ENCODE data around the gene S100P.

DNA sequence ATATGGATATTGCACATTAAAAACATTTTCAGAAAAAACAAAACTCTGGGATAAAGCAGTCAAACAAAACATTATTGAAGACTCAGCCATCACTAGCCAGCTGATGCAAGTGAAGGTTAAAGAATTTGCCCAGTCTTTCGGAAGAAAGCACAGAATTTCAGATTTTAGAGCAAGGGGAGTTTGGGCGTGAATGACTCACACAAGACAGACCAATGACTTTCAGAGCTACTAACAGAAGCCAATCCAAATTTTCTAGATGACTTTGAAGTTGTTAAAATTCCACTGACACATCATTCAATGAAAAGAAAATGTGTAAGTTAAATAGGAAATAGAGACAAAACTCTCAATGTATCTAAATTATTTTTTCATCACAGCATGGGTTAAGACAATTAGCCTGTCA lies 12.0 kb downstream of the S100P start:
- TF ChIP-seq, protein P1, sequence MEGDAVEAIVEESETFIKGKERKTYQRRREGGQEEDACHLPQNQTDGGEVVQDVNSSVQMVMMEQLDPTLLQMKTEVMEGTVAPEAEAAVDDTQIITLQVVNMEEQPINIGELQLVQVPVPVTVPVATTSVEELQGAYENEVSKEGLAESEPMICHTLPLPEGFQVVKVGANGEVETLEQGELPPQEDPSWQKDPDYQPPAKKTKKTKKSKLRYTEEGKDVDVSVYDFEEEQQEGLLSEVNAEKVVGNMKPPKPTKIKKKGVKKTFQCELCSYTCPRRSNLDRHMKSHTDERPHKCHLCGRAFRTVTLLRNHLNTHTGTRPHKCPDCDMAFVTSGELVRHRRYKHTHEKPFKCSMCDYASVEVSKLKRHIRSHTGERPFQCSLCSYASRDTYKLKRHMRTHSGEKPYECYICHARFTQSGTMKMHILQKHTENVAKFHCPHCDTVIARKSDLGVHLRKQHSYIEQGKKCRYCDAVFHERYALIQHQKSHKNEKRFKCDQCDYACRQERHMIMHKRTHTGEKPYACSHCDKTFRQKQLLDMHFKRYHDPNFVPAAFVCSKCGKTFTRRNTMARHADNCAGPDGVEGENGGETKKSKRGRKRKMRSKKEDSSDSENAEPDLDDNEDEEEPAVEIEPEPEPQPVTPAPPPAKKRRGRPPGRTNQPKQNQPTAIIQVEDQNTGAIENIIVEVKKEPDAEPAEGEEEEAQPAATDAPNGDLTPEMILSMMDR (IDR thresholded peaks at IDR 0.05 in 4 of 5, conservative IDR thresholded peaks at IDR 0.05 in 1 of 5) = no peak
- TF ChIP-seq POLR2A (IDR thresholded peaks at IDR 0.05) = no peak

Data from gastrocnemius medialis (tissue), 4 donors.